Mononuclear cell (primary cell): ENCODE measurements around the gene C8A. TPM values are rescaled to one million over a fixed set of nuclear protein-coding genes. Genes with fewer than 3 reads are reported as not detected.

Experiments used
- H3K27me3 ChIP-seq: 2 replicates; pipeline ENCODE4 v1.6.0; 2011; ENCODE audit warnings: low read length, control low read depth; ENCODE audit not compliant: insufficient read depth
- H3K4me1 ChIP-seq: 2 replicates; pipeline ENCODE4 v1.5.1; 2011; ENCODE audit warnings: mild to moderate bottlenecking, low read length, control low read depth; ENCODE audit not compliant: insufficient read depth
- H3K4me3 ChIP-seq: 2 replicates; pipeline ENCODE4 v1.5.1; 2011; ENCODE audit warnings: mild to moderate bottlenecking, low read length, moderate library complexity
- H3K9me3 ChIP-seq: 2 replicates; pipeline ENCODE4 v1.5.1; 2011; ENCODE audit warnings: low read depth, mild to moderate bottlenecking, control low read depth, low read length
- total RNA-seq: library from RNA; depleted of rRNA; stranded (reverse); fragments of >200 nt; gene quantifications from one replicate; pipeline ENCODE4 v1.2.3, GENCODE V29; 2012

The C8A gene
- total RNA-seq, 1 donor, result not detected

- Histone ChIP-seq H3K27me3 (no peaks in the 10 kb centered on the region), H3K9me3 (no peaks in the 10 kb centered on the region), H3K4me3 (no peak overlapping the region), H3K4me1 (no peaks in the 10 kb centered on the region)
Measured at GRCh38 chr1:56920591-56921001, 66.0 kb downstream of the C8A start.

GRCh38 chr1:56921479-56921878, 66.9 kb downstream of the C8A start:
- Histone ChIP-seq H3K4me3 (no peak overlapping the region), H3K9me3 (no peaks in the 10 kb centered on the region), H3K27me3 (no peaks in the 10 kb centered on the region), H3K4me1 (no peaks in the 10 kb centered on the region)

DNA sequence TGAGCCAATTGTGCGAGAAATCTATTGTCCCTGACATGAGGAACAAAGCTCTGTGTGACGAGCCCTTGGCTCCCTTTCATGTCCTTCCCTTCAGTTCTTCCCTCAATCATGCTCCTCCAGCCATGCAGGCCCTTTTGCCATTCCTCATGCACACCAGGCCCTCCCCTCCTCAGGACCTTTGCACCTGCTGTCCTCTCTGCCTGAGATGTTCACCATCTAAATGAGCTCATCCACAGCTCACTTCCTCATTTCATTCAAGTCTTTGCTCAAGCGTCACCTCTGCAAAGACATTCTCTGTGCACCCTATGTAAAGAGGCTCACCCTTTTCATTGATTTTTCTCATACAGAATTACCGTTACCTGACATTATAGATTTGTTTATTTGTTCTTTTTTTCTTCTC, 67.5 kb downstream of the C8A start:
- Histone ChIP-seq H3K4me3 (no peak overlapping the region), H3K9me3 (no peaks in the 10 kb centered on the region), H3K4me1 (no peaks in the 10 kb centered on the region), H3K27me3 (no peaks in the 10 kb centered on the region)

GRCh38 chr1:56922507-56922906, 67.9 kb downstream of the C8A start:
- no peaks in the 10 kb centered on the region for H3K9me3 ChIP-seq
- no peaks in the 10 kb centered on the region for H3K4me1 ChIP-seq
- no peak overlapping the region for H3K4me3 ChIP-seq
- no peaks in the 10 kb centered on the region for H3K27me3 ChIP-seq

- H3K4me3 ChIP-seq, result no peak overlapping the region
- no peaks in the 10 kb centered on the region for H3K9me3 ChIP-seq
- no peaks in the 10 kb centered on the region for H3K27me3 ChIP-seq
- H3K4me1 ChIP-seq, result no peaks in the 10 kb centered on the region
Measured at GRCh38 chr1:56923201-56923600, 68.6 kb downstream of the C8A start.

DNA sequence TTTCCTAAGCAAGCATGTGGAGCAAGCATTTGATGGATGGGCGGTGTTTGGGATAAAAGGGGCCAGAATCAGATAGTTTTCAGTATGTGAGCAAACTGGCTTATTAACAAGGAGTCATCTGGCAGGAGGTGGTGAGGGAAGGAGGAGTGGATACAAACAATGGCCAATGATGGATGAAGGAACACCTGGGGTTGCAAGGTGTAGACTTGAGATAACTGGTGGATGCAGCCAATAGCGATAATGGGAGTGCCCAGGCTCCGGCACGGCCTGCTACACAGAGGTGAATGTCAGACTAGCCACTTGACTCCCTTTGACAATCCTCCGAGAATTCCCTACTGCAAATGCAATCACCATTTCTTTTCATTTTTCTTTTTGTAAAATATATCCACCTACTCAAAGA, 69.5 kb downstream of the C8A start:
- Histone ChIP-seq H3K27me3 (no peaks in the 10 kb centered on the region), H3K4me1 (no peaks in the 10 kb centered on the region), H3K9me3 (no peaks in the 10 kb centered on the region), H3K4me3 (no peak overlapping the region)

GRCh38 chr1:56925193-56925592, 70.6 kb downstream of the C8A start:
- no peaks in the 10 kb centered on the region for H3K9me3 ChIP-seq
- no peak overlapping the region for H3K4me3 ChIP-seq
- no peaks in the 10 kb centered on the region for H3K27me3 ChIP-seq
- no peaks in the 10 kb centered on the region for H3K4me1 ChIP-seq

DNA sequence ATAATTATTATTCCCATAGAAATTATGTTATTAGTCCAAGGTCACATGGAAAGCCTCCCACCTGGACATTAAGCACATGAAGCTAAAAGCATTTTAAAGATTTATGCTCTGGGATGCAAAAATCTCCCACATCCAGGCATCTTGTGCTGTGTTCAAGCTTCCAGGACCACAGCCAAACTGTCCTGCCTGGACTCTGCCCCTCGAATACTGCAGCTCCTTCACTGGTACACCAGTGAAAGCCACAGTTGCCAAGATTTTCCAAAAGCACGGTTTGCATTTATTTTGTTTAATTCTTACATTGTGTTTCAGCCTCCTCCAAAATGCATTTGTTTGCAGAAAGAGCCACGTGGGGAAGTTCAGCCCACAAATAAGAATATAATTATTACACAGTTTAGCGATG, 72.6 kb downstream of the C8A start:
- no peaks in the 10 kb centered on the region for H3K9me3 ChIP-seq
- H3K4me1 ChIP-seq, result no peaks in the 10 kb centered on the region
- no peaks in the 10 kb centered on the region for H3K27me3 ChIP-seq
- no peak overlapping the region for H3K4me3 ChIP-seq

DNA sequence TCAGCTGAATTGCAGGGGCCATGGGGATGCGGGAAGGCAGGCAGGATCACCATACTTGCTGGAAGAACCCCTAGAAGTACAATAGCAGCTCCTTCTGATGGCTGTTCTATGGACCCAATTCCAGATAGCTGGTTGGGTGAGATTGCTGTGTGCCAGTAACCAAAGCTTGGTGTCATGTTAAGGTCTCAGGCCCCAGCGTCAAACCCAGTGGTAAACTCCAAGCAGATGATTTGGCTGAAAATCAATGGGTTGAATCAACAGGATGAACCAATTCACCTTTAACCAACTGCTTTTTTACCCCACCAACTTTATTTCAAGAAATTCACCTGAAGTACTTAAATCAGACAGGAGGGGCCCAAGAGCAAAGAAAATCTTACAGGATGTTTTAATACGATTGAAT, 73.4 kb downstream of the C8A start:
- H3K9me3 ChIP-seq, result no peaks in the 10 kb centered on the region
- no peaks in the 10 kb centered on the region for H3K27me3 ChIP-seq
- no peaks in the 10 kb centered on the region for H3K4me1 ChIP-seq
- no peak overlapping the region for H3K4me3 ChIP-seq

GRCh38 chr1:56929492-56929891, 74.9 kb downstream of the C8A start:
- Histone ChIP-seq H3K4me3 (no peak overlapping the region), H3K27me3 (no peaks in the 10 kb centered on the region), H3K9me3 (no peaks in the 10 kb centered on the region), H3K4me1 (no peaks in the 10 kb centered on the region)

GRCh38 chr1:56931211-56931610, 76.6 kb downstream of the C8A start:
- Histone ChIP-seq H3K4me3 (no peak overlapping the region), H3K4me1 (no peaks in the 10 kb centered on the region), H3K9me3 (no peaks in the 10 kb centered on the region), H3K27me3 (no peaks in the 10 kb centered on the region)

GRCh38 chr1:56931686-56932085, 77.1 kb downstream of the C8A start:
- no peaks in the 10 kb centered on the region for H3K4me1 ChIP-seq
- H3K9me3 ChIP-seq, result no peaks in the 10 kb centered on the region
- no peaks in the 10 kb centered on the region for H3K27me3 ChIP-seq
- H3K4me3 ChIP-seq, result no peak overlapping the region

DNA sequence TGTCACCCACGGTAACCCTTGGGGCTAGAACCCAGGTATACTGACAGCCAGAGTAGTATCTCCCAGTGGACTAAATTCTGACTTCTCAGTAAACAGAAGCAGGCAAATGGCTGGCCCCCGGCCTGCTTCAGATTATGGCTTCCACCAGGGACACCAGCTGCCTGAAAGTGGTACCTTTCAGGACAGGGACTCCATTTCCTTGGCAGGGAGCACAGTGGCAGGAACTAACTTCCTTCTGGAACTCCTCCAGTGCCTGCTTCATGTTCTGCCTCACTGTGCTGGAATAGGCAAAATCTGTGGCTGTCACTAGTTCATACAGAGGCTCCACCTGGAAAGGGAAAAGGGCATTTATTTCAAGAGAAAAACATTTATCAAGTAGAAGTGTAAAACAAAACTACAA, 78.6 kb downstream of the C8A start:
- H3K4me1 ChIP-seq, result no peaks in the 10 kb centered on the region
- no peak overlapping the region for H3K4me3 ChIP-seq
- H3K9me3 ChIP-seq, result no peaks in the 10 kb centered on the region
- H3K27me3 ChIP-seq, result no peaks in the 10 kb centered on the region

DNA sequence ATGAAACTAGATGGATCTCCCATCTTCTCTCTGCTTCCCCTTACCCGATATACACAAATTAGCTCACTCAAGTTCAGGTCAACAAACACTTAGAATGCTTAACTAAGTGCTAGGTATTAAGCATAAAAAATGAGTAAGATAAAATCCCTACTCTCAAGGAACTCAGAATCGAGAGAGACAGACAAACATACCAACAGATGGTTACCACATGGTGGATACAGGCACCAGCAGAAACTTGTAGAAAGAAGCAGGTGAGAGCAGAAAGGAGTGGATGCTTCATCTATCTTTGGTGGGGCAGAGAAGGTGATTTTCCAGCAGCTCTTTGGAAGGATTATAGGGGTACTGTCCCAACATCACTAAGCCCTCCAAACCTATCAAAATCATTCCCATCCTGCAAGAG, 79.0 kb downstream of the C8A start:
- Histone ChIP-seq H3K4me1 (no peaks in the 10 kb centered on the region), H3K9me3 (no peaks in the 10 kb centered on the region), H3K27me3 (no peaks in the 10 kb centered on the region), H3K4me3 (no peak overlapping the region)

DNA sequence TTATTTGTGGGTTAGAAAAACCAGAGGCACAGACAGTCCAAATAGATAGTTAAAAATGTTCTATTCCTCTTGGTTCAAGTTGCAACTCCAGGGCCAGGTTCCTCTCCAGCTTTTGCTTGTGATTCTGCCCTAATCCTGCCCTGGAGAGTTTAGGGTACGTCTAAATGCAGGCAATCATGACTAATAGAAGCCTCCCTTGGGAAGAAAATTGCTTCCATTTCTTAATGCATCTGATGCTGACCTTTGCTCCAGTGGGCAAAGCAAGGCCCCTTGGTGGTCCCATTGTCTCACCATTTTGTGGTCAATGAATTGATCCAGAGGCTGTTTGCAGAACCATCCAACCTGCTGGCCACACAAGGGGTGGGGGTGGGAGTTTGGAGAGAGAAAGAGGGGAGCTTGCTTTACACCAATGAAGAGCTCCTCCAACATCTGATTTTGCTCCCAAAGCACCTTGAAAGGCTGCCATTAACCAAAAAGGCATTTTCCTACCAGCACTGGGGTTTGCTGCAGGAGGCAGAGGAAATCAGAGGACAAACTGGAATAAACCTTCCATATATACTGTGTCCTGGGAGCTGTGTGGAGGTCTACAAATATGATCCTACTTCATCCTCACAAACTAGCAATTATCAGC, 79.9 kb downstream of the C8A start:
- Histone ChIP-seq H3K4me1 (no peaks in the 10 kb centered on the region), H3K27me3 (no peaks in the 10 kb centered on the region), H3K9me3 (no peaks in the 10 kb centered on the region), H3K4me3 (no peak overlapping the region)

- H3K9me3 ChIP-seq, result no peaks in the 10 kb centered on the region
Measured at GRCh38 chr1:56938646-56939045, 84.0 kb downstream of the C8A start.

More at GRCh38 chr1:56938646-56939045, 84.0 kb downstream of the C8A start:
- H3K27me3 ChIP-seq, result no peaks in the 10 kb centered on the region
- H3K4me3 ChIP-seq, result no peak overlapping the region
- H3K4me1 ChIP-seq, result no peaks in the 10 kb centered on the region
